Lung (tissue), 12 donors: Measurements from ENCODE around the gene ELK1. TPM values are rescaled to one million over a fixed set of nuclear protein-coding genes. Genes with fewer than 3 reads are reported as not detected.

Source experiments
- ATAC-seq: fragments of 200-7000 bp; cut with Tn5 transposase; one replicate; pipeline ENCODE4 v1.9.1; 2020; ENCODE audit warnings: moderate number of reproducible peaks; ENCODE audit not compliant: insufficient read depth, low FRiP score
- DNase-seq, 3 donors: peaks; one replicate each; pipeline ENCODE4 v3.0.0-alpha.2; 2013 to 2017
- H3K27ac ChIP-seq, 2 donors: one replicate each; pipeline ENCODE4 v1.5.1; 2013; ENCODE audit warnings: mild to moderate bottlenecking in 2 of 2, moderate library complexity in 2 of 2, control low read depth in 1 of 2, inconsistent platforms in 1 of 2, low read depth in 1 of 2, low read length in 1 of 2
- H3K27me3 ChIP-seq, 3 donors: one replicate each; pipeline ENCODE4 v1.5.1; 2013; ENCODE audit warnings: low read length in 2 of 3; ENCODE audit not compliant: control insufficient read depth in 3 of 3, insufficient read depth in 3 of 3
- H3K36me3 ChIP-seq, 4 donors: one replicate each; pipeline ENCODE4 v1.5.1; 2013; ENCODE audit warnings: low read length in 4 of 4, mild to moderate bottlenecking in 1 of 4, moderate library complexity in 1 of 4; ENCODE audit not compliant: control insufficient read depth in 4 of 4, insufficient read depth in 4 of 4
- H3K4me1 ChIP-seq, 5 donors: one replicate each; pipeline ENCODE4 v1.5.1; 2013; ENCODE audit warnings: low read length in 5 of 5, mild to moderate bottlenecking in 2 of 5, moderate library complexity in 1 of 5; ENCODE audit not compliant: control insufficient read depth in 5 of 5, insufficient read depth in 5 of 5
- H3K4me3 ChIP-seq: one replicate; pipeline ENCODE4 v1.5.1; 2013; ENCODE audit warnings: mild to moderate bottlenecking, control low read depth, moderate library complexity
- H3K9ac ChIP-seq, 2 donors: one replicate each; pipeline ENCODE4 v1.5.1; 2013; ENCODE audit warnings: low read length in 2 of 2, control low read depth in 1 of 2; ENCODE audit not compliant: insufficient read depth in 1 of 2
- H3K9me3 ChIP-seq, 4 donors: one replicate each; pipeline ENCODE4 v1.5.1; 2013; ENCODE audit warnings: low read length in 3 of 4, mild to moderate bottlenecking in 1 of 4, moderate library complexity in 1 of 4; ENCODE audit not compliant: control insufficient read depth in 4 of 4, insufficient read depth in 3 of 4
- WGBS, 2 donors: extraction: QIAGEN DNeasy Blood & Tissue Kit; methylation state at CpG; one replicate each; pipeline ENCODE4 v1.1.7; 2013; 5-methylcytosine and 5-hydroxymethylcytosine counted together
- polyA plus RNA-seq, 2 donors: library from polyadenylated mRNA; stranded (reverse); fragments of 200-250 nt; gene quantifications; one replicate each; pipeline ENCODE4 v1.2.1, GENCODE V29; 2013
- total RNA-seq, 2 donors: library from RNA; depleted of rRNA in 1 of 2; stranded (reverse); fragments of >200 nt in 1 of 2; gene quantifications; one replicate each; pipeline ENCODE4 v1.2.1, GENCODE V29; 2014 to 2021
- TF ChIP-seq, protein P1 (sequence below): IDR thresholded peaks from 2 replicates; pipeline ENCODE4 v1.5.1; 2012; ENCODE audit warnings: mild to moderate bottlenecking; ENCODE audit errors: control extremely low read depth, extremely low read depth
- donor health status: control.
- donor health status: control.
- donor health status: Bipolar disorder and iron deficiency.
- donor health status: healthy.
- donor health status: DM: yes; HTN: yes; CAD: no.

The ELK1 gene
- total and polyA plus RNA-seq, 4 donors = 9.8 to 37.6 (median 26.2) TPM

DNA sequence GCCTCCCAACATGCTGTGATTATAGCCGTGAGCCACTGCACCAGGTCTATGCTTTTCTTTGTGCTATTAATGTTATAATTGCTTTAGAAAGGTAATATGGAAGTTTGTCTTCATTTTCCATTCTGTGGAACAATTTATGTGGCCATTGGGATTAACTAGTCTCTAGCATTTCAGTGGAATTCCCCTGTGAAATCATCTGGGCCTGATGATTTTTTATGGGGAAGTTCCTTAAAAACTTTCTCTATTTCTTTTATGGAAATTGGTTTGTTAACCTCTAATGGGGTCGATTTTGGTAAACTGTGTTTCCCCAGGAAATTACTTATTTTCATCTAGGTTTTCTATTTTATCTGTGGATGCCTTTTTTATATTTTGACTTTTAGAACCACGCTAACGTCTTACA lies 56.8 kb downstream of the ELK1 start:
- Histone ChIP-seq H3K27ac (no peak overlapping the region), H3K36me3 (no peaks in the 10 kb centered on the region), H3K9ac (no peak overlapping the region), H3K9me3 (peaks cover 0 to 8% (median 0%) of the 10 kb centered on the region in 4 donors), H3K4me3 (no peak overlapping the region), H3K4me1 (no peaks in the 10 kb centered on the region), H3K27me3 (no peaks in the 10 kb centered on the region)
- 66 to 87% methylated on average over 4 of the region's 4 CpGs for WGBS, 2 donors
- TF ChIP-seq, protein P1, sequence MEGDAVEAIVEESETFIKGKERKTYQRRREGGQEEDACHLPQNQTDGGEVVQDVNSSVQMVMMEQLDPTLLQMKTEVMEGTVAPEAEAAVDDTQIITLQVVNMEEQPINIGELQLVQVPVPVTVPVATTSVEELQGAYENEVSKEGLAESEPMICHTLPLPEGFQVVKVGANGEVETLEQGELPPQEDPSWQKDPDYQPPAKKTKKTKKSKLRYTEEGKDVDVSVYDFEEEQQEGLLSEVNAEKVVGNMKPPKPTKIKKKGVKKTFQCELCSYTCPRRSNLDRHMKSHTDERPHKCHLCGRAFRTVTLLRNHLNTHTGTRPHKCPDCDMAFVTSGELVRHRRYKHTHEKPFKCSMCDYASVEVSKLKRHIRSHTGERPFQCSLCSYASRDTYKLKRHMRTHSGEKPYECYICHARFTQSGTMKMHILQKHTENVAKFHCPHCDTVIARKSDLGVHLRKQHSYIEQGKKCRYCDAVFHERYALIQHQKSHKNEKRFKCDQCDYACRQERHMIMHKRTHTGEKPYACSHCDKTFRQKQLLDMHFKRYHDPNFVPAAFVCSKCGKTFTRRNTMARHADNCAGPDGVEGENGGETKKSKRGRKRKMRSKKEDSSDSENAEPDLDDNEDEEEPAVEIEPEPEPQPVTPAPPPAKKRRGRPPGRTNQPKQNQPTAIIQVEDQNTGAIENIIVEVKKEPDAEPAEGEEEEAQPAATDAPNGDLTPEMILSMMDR = no peak
- ATAC-seq (no peak), DNase-seq (no peak)

DNA sequence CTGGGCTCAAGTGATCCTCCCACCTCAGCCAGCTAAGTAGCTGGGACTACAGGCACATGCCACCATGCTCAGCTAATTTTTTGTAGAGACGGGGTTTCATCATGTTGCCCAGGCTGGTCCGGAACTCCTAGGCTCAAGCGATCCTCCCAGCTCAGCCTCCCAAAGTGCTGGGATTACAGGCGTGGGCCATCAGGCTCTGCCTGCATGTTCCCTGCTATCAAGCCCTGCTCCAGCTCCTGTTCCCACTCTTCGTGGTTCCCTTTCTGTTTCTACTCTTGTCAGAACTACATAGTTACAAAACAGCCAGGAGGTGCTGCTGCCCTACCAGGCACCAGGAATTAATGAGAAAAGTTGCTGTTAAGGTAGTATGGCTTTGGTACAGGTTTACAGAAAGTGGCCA lies 59.4 kb downstream of the ELK1 start:
- Histone ChIP-seq H3K9me3 (no peaks in the 10 kb centered on the region), H3K4me3 (no peak overlapping the region), H3K36me3 (no peaks in the 10 kb centered on the region), H3K4me1 (no peaks in the 10 kb centered on the region), H3K27ac (no peak overlapping the region), H3K9ac (no peak overlapping the region), H3K27me3 (no peaks in the 10 kb centered on the region)
- TF ChIP-seq, protein P1 = no peak
- ATAC-seq = no peak
- WGBS, 2 donors = 80 to 89% methylated on average over 5 of the region's 5 CpGs
- no peak for DNase-seq

DNA sequence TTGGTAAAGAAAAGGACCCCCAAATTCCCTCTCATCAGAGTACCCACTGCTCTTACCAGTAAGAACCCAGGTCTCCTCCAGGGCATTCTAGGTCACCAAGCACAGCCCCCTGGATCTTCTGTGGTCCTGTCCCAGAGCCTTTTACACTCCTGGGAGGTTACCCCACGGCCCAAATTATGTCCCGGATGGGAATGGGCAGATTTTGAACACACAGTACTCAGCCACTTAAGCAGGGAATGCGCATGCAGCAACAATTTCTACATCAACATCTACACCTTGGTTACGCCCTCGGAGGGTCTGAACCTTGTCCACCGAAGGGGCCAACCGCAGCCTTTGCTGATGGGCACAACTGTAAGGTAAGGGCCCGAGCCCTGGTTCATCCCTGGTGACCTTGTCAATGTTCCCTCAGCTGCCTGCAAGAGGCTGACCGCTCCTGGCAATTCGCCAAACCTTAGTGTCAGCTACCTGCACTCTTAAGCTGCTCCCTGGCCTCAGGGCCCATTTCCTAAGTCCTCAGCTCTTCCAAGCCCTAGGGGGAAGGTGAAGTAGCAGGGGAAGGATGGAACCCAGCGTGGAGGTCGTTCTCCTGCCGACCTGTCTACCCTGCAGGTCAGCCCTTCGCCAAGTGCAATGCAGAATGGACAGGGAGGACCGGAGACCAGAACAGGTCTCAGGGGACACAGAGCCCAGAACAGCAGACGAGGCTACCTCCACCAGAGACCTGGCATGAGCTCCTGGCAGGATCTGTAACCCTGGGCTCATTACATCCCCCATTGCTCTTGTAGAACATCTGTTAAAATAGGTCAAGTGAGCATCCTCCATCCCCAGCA lies 62.2 kb downstream of the ELK1 start:
- no peaks in the 10 kb centered on the region for H3K9me3 ChIP-seq
- TF ChIP-seq, protein P1 = no peak
- peaks cover 0 to 4% (median 0%) of the 10 kb centered on the region in 4 donors for H3K36me3 ChIP-seq
- 80 to 87% methylated on average over 14 to 16 of the region's 16 CpGs for WGBS, 2 donors
- ATAC-seq (no peak), DNase-seq (no peak)
- H3K9ac ChIP-seq = no peak overlapping the region
- H3K4me3 ChIP-seq = no peak overlapping the region
- no peaks in the 10 kb centered on the region for H3K27me3 ChIP-seq
- H3K4me1 ChIP-seq = peaks cover 0 to 6% (median 0%) of the 10 kb centered on the region in 5 donors
- no peak overlapping the region for H3K27ac ChIP-seq
